ENCODE measurements around the gene ZNF428.
"Not testable (repeated sequence)": the region's sequence is repeated elsewhere in the genome, so short reads cannot be mapped to it uniquely, and the experiment has no call there.

The ZNF428 gene

GRCh38 chr19:43606569-43607229 is 12.7 kb downstream of the ZNF428 start:
- no peak overlapping the region for H3K9ac ChIP-seq (ENCODE audit: low read depth in 1 of 2, low read length in 2 of 2)
- H3K4me1 ChIP-seq (ENCODE audit: control insufficient read depth in 2 of 2, insufficient read depth in 2 of 2, low read length in 2 of 2): no peaks in the 10 kb centered on the region
- H3K36me3 ChIP-seq (ENCODE audit: control insufficient read depth in 2 of 2, insufficient read depth in 2 of 2, low read length in 2 of 2): peaks cover 0 to 6% of the 10 kb centered on the region in 2 donors
- no peaks in the 10 kb centered on the region for H3K9me3 ChIP-seq (ENCODE audit: control insufficient read depth in 2 of 2, low read length in 2 of 2)
- H3K4me3 ChIP-seq (ENCODE audit: low read length in 2 of 2): no peak overlapping the region
- no peaks in the 10 kb centered on the region for H3K27me3 ChIP-seq (ENCODE audit: control insufficient read depth in 2 of 2, insufficient read depth in 2 of 2, low read length in 2 of 2)
- H3K27ac ChIP-seq (ENCODE audit: low read depth in 2 of 2, low read length in 2 of 2): no peak overlapping the region

- H3K4me3 ChIP-seq (ENCODE audit: low read length in 2 of 2): no peak overlapping the region
- H3K36me3 ChIP-seq (ENCODE audit: control insufficient read depth in 2 of 2, insufficient read depth in 2 of 2, low read length in 2 of 2): peaks cover 4 to 8% of the 10 kb centered on the region in 2 donors
- H3K4me1 ChIP-seq (ENCODE audit: control insufficient read depth in 2 of 2, insufficient read depth in 2 of 2, low read length in 2 of 2): no peaks in the 10 kb centered on the region
- no peaks in the 10 kb centered on the region for H3K9me3 ChIP-seq (ENCODE audit: control insufficient read depth in 2 of 2, low read length in 2 of 2)
- no peaks in the 10 kb centered on the region for H3K27me3 ChIP-seq (ENCODE audit: control insufficient read depth in 2 of 2, insufficient read depth in 2 of 2, low read length in 2 of 2)
- H3K9ac ChIP-seq (ENCODE audit: low read depth in 1 of 2, low read length in 2 of 2): no peak overlapping the region
- H3K27ac ChIP-seq (ENCODE audit: low read depth in 2 of 2, low read length in 2 of 2): no peak overlapping the region
These were observed 13.4 kb downstream of the ZNF428 start for GRCh38 chr19:43605875-43606568.

- Histone ChIP-seq H3K36me3 (ENCODE audit: control insufficient read depth in 2 of 2, insufficient read depth in 2 of 2, low read length in 2 of 2) (peaks cover 16 to 18% of the 10 kb centered on the region in 2 donors), H3K4me1 (ENCODE audit: control insufficient read depth in 2 of 2, insufficient read depth in 2 of 2, low read length in 2 of 2) (peaks cover 12 to 17% of the 10 kb centered on the region in 2 donors)
- H3K27me3 ChIP-seq (ENCODE audit: control insufficient read depth in 2 of 2, insufficient read depth in 2 of 2, low read length in 2 of 2); H3K27ac ChIP-seq (ENCODE audit: low read depth in 2 of 2, low read length in 2 of 2); H3K4me3 ChIP-seq (ENCODE audit: low read length in 2 of 2); H3K9ac ChIP-seq (ENCODE audit: low read depth in 1 of 2, low read length in 2 of 2); H3K9me3 ChIP-seq (ENCODE audit: control insufficient read depth in 2 of 2, low read length in 2 of 2): not testable (repeated sequence)
These were observed 19.1 kb downstream of the ZNF428 start for GRCh38 chr19:43600326-43600725.

GRCh38 chr19:43599635-43600295 is 19.7 kb downstream of the ZNF428 start:
- no peak overlapping the region for H3K4me3 ChIP-seq (ENCODE audit: low read length in 2 of 2)
- no peaks in the 10 kb centered on the region for H3K9me3 ChIP-seq (ENCODE audit: control insufficient read depth in 2 of 2, low read length in 2 of 2)
- no peak overlapping the region for H3K27ac ChIP-seq (ENCODE audit: low read depth in 2 of 2, low read length in 2 of 2)
- H3K36me3 ChIP-seq (ENCODE audit: control insufficient read depth in 2 of 2, insufficient read depth in 2 of 2, low read length in 2 of 2): peaks cover 16 to 18% of the 10 kb centered on the region in 2 donors
- peaks cover 14 to 23% of the 10 kb centered on the region in 2 donors for H3K4me1 ChIP-seq (ENCODE audit: control insufficient read depth in 2 of 2, insufficient read depth in 2 of 2, low read length in 2 of 2)
- H3K27me3 ChIP-seq (ENCODE audit: control insufficient read depth in 2 of 2, insufficient read depth in 2 of 2, low read length in 2 of 2): no peaks in the 10 kb centered on the region
- no peak overlapping the region for H3K9ac ChIP-seq (ENCODE audit: low read depth in 1 of 2, low read length in 2 of 2)

- Histone ChIP-seq H3K36me3 (ENCODE audit: control insufficient read depth in 2 of 2, insufficient read depth in 2 of 2, low read length in 2 of 2) (peaks cover 16 to 20% of the 10 kb centered on the region in 2 donors), H3K9me3 (ENCODE audit: control insufficient read depth in 2 of 2, low read length in 2 of 2) (no peaks in the 10 kb centered on the region), H3K4me3 (ENCODE audit: low read length in 2 of 2) (no peak overlapping the region), H3K27me3 (ENCODE audit: control insufficient read depth in 2 of 2, insufficient read depth in 2 of 2, low read length in 2 of 2) (no peaks in the 10 kb centered on the region), H3K9ac (ENCODE audit: low read depth in 1 of 2, low read length in 2 of 2) (no peak overlapping the region), H3K27ac (ENCODE audit: low read depth in 2 of 2, low read length in 2 of 2) (no peak overlapping the region), H3K4me1 (ENCODE audit: control insufficient read depth in 2 of 2, insufficient read depth in 2 of 2, low read length in 2 of 2) (peaks cover 18 to 30% of the 10 kb centered on the region in 2 donors)
These were observed 20.8 kb downstream of the ZNF428 start for GRCh38 chr19:43598445-43599240.

GRCh38 chr19:43597876-43598275 is 21.6 kb downstream of the ZNF428 start:
- peak overlapping the region in 1 of 2 donors; percentile 98 for H3K4me3 ChIP-seq (ENCODE audit: low read length in 2 of 2)
- H3K27me3 ChIP-seq (ENCODE audit: control insufficient read depth in 2 of 2, insufficient read depth in 2 of 2, low read length in 2 of 2): no peaks in the 10 kb centered on the region
- peak overlapping the region in 1 of 2 donors; percentile 2 for H3K9ac ChIP-seq (ENCODE audit: low read depth in 1 of 2, low read length in 2 of 2)
- H3K4me1 ChIP-seq (ENCODE audit: control insufficient read depth in 2 of 2, insufficient read depth in 2 of 2, low read length in 2 of 2): peaks cover 22 to 30% of the 10 kb centered on the region in 2 donors
- peaks cover 16 to 28% of the 10 kb centered on the region in 2 donors for H3K36me3 ChIP-seq (ENCODE audit: control insufficient read depth in 2 of 2, insufficient read depth in 2 of 2, low read length in 2 of 2)
- no peaks in the 10 kb centered on the region for H3K9me3 ChIP-seq (ENCODE audit: control insufficient read depth in 2 of 2, low read length in 2 of 2)
- H3K27ac ChIP-seq (ENCODE audit: low read depth in 2 of 2, low read length in 2 of 2): no peak overlapping the region

- peaks cover 16 to 34% of the 10 kb centered on the region in 2 donors for H3K36me3 ChIP-seq (ENCODE audit: control insufficient read depth in 2 of 2, insufficient read depth in 2 of 2, low read length in 2 of 2)
These were observed 22.5 kb downstream of the ZNF428 start for GRCh38 chr19:43596842-43597461.

GRCh38 chr19:43595999-43596841 is 23.2 kb downstream of the ZNF428 start, which contains the start of the genes IRGQ and ZNF576:
TSS of gene IRGQ (minus strand) at chr19:43596134. CDS start at chr19:43595338, 796 bp downstream.
TSS of gene ZNF576 (plus strand) at chr19:43596595. CDS start at chr19:43597109, 514 bp downstream.
- H3K9ac ChIP-seq (ENCODE audit: low read depth in 1 of 2, low read length in 2 of 2): peak within 1 kb of the TSS; percentile 92 to 98
- H3K4me1 ChIP-seq (ENCODE audit: control insufficient read depth in 2 of 2, insufficient read depth in 2 of 2, low read length in 2 of 2): peaks cover 22 to 30% of the 10 kb centered on the region in 2 donors
- peak within 1 kb of the TSS; percentile 84 to 98 for H3K4me3 ChIP-seq (ENCODE audit: low read length in 2 of 2)
- no peaks in the 10 kb centered on the region for H3K27me3 ChIP-seq (ENCODE audit: control insufficient read depth in 2 of 2, insufficient read depth in 2 of 2, low read length in 2 of 2)
- no peaks in the 10 kb centered on the region for H3K9me3 ChIP-seq (ENCODE audit: control insufficient read depth in 2 of 2, low read length in 2 of 2)
- peaks cover 13 to 35% of the 10 kb centered on the region in 2 donors for H3K36me3 ChIP-seq (ENCODE audit: control insufficient read depth in 2 of 2, insufficient read depth in 2 of 2, low read length in 2 of 2)
- peak within 1 kb of the TSS; percentile 97 to 98 for H3K27ac ChIP-seq (ENCODE audit: low read depth in 2 of 2, low read length in 2 of 2)

More at GRCh38 chr19:43596842-43597461, 22.5 kb downstream of the ZNF428 start:
- peak overlapping the region; percentile 97 to 98 for H3K27ac ChIP-seq (ENCODE audit: low read depth in 2 of 2, low read length in 2 of 2)
- H3K27me3 ChIP-seq (ENCODE audit: control insufficient read depth in 2 of 2, insufficient read depth in 2 of 2, low read length in 2 of 2): no peaks in the 10 kb centered on the region
- peaks cover 22 to 30% of the 10 kb centered on the region in 2 donors for H3K4me1 ChIP-seq (ENCODE audit: control insufficient read depth in 2 of 2, insufficient read depth in 2 of 2, low read length in 2 of 2)
- H3K4me3 ChIP-seq (ENCODE audit: low read length in 2 of 2): peak overlapping the region; percentile 84 to 98
- H3K9me3 ChIP-seq (ENCODE audit: control insufficient read depth in 2 of 2, low read length in 2 of 2): no peaks in the 10 kb centered on the region
- H3K9ac ChIP-seq (ENCODE audit: low read depth in 1 of 2, low read length in 2 of 2): peak overlapping the region; percentile 88 to 98

Measured in mucosa of rectum (tissue), 2 donors.